Measurements from ENCODE around the gene SLC12A9.

SLC12A9 gene

DNA sequence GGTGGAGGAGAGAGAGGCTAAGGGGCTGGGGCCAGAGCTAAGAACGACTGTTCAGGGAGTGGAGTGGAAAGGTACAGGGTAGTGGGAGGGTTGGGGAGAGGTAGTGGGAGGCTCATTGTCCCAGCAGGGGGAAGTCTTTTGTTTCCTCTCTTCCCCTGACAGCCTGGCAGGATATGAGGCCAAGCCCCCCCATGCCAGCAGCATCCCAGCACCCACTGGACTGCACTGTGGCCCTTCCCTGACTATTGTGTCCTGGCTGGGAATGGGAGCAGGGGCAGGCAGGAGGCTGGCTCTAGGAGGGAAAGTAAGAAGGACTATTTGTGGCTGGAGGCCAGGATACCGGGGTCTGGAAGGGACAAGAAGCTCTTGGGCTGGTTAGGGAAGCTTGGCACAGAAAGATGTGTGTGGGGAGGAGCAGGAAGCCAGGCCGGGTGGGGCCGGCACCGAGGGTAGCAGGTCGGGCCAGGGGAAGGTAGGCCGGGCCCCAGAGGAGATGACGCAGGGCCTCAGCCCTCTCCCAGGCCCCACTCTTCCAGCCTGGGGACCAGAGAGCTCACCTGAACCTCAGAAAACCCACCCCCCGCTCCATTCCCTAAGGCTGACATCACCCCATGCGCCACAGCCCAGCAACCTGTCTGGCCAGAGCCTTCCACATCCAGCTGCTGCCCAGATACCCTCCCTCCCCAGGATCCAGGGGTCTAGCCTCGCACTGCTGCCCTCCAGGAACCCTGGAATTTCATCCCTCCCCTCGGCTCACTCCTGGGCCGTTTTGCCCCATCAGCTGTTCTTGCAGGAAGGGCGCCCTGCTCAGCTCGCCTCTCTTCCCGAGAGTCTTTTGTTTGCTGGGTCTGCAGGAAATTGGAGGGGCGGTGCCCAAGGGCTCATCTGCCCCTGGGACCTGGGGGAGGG lies 16.4 kb upstream of the SLC12A9 start:
- DNase-seq (ENCODE audit: low read depth), result no peak

DNA sequence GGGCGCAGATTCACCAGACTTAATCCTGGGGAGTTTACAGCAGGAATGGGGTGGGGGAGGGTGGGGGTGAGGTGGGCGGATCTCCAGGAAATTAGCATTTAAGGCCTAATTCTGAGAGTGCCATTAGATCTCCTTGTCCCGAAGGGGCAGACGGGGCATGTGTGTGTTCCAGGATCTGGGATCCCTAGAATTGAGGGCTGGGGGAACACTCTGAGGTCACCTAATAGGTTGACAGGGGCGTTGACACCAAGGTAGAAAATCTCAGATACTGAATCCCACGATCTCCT lies 15.8 kb upstream of the SLC12A9 start:
- DNase-seq (ENCODE audit: low read depth), result no peak
- H3K4me3 ChIP-seq (ENCODE audit: low read depth, low read length), result no peak overlapping the region
- TF ChIP-seq, protein P1, sequence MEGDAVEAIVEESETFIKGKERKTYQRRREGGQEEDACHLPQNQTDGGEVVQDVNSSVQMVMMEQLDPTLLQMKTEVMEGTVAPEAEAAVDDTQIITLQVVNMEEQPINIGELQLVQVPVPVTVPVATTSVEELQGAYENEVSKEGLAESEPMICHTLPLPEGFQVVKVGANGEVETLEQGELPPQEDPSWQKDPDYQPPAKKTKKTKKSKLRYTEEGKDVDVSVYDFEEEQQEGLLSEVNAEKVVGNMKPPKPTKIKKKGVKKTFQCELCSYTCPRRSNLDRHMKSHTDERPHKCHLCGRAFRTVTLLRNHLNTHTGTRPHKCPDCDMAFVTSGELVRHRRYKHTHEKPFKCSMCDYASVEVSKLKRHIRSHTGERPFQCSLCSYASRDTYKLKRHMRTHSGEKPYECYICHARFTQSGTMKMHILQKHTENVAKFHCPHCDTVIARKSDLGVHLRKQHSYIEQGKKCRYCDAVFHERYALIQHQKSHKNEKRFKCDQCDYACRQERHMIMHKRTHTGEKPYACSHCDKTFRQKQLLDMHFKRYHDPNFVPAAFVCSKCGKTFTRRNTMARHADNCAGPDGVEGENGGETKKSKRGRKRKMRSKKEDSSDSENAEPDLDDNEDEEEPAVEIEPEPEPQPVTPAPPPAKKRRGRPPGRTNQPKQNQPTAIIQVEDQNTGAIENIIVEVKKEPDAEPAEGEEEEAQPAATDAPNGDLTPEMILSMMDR (IDR thresholded peaks at IDR 0.05; ENCODE audit: control insufficient read depth, extremely low read depth, insufficient read depth), result no peak

More for the DNA sequence above, 16.4 kb upstream of the SLC12A9 start:
- H3K4me3 ChIP-seq (ENCODE audit: low read depth, low read length), result no peak overlapping the region
- TF ChIP-seq, protein P1 (IDR thresholded peaks at IDR 0.05; ENCODE audit: control insufficient read depth, extremely low read depth, insufficient read depth), result no peak

GRCh38 chr7:100837099-100837836 lies 15.2 kb upstream of the SLC12A9 start:
- DNase-seq (ENCODE audit: low read depth), result no peak
- TF ChIP-seq, protein P1 (IDR thresholded peaks at IDR 0.05; ENCODE audit: control insufficient read depth, extremely low read depth, insufficient read depth), result no peak
- no peak overlapping the region for H3K4me3 ChIP-seq (ENCODE audit: low read depth, low read length)

- TF ChIP-seq, protein P1 (IDR thresholded peaks at IDR 0.05; ENCODE audit: control insufficient read depth, extremely low read depth, insufficient read depth), result no peak
- H3K4me3 ChIP-seq (ENCODE audit: low read depth, low read length), result no peak overlapping the region
- DNase-seq (ENCODE audit: low read depth), result no peak
Measured at GRCh38 chr7:100839361-100839760, 13.2 kb upstream of the SLC12A9 start.

DNA sequence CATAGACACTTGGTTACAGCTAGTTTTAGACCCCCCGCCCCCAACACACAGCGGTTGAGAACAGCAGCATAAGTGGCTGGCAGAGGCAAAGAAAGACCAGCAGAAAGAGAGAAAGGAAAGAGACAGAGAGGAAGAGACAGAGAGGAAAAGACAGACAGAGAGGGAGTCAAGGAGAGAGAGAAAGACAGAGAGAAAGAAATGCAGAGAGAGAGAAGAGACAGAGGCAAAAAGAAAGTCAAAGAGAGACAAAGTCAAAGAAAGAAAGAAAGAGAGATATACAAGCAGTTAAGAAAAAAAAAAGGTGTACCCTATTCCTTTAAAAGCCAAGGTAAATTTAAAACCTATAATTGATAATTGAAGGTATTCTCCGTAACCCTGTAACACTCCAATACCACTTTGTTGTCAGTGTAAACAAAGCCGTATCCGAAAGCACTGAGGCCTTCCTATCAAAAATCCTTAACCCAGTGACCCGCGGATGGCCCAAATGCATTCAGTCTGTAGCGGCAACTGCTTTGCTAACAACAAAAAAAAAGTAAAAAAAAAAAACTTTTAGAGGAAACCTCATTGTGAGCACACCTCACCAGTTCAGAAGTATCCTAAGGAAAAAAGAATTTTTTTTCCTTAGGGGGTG lies 11.9 kb upstream of the SLC12A9 start:
- DNase-seq (ENCODE audit: low read depth), result no peak
- no peak overlapping the region for H3K4me3 ChIP-seq (ENCODE audit: low read depth, low read length)
- TF ChIP-seq, protein P1 (IDR thresholded peaks at IDR 0.05; ENCODE audit: control insufficient read depth, extremely low read depth, insufficient read depth), result no peak

- no peak overlapping the region for H3K4me3 ChIP-seq (ENCODE audit: low read depth, low read length)
- TF ChIP-seq, protein P1 (IDR thresholded peaks at IDR 0.05; ENCODE audit: control insufficient read depth, extremely low read depth, insufficient read depth), result no peak
- DNase-seq (ENCODE audit: low read depth), result no peak
Measured at GRCh38 chr7:100847360-100847759, 5.2 kb upstream of the SLC12A9 start.
